ENCODE results near the gene PANX2.

Gene PANX2

GRCh38 chr22:50190941-50191741 lies 20.6 kb downstream of the PANX2 start:
- Histone ChIP-seq H3K4me2 (ENCODE audit: low read length) (peak overlapping the region; percentile 77), H3K79me2 (ENCODE audit: insufficient read depth, low read length) (peaks cover 5% of the 10 kb centered on the region; the same call in 1 of the 2 replicates), H3K36me3 (ENCODE audit: insufficient read depth, low read length) (peaks cover 50% of the 10 kb centered on the region; the same call in 1 of the 2 replicates), H4K20me1 (ENCODE audit: insufficient read depth, low read length) (no peaks in the 10 kb centered on the region), H3K4me3 (ENCODE audit: low read depth, low read length, poor library complexity, severe bottlenecking) (peak overlapping the region; percentile 97), H3K9me3 (ENCODE audit: low read length) (no peaks in the 10 kb centered on the region), H3K27me3 (ENCODE audit: insufficient read depth, low read length) (no peaks in the 10 kb centered on the region), H2AFZ (ENCODE audit: low read length) (no peak overlapping the region), H3F3A (ENCODE audit: insufficient read depth, low read length) (peaks cover 23% of the 10 kb centered on the region; the same call in 1 of the 2 replicates), H3K4me1 (ENCODE audit: insufficient read depth, low read length, severe bottlenecking) (peaks cover 94% of the 10 kb centered on the region), H3K27ac (ENCODE audit: low read depth, low read length, poor library complexity, severe bottlenecking) (peak overlapping the region; percentile 100), H3K9ac (ENCODE audit: low read length) (peak overlapping the region; percentile 86), H3K9me2 (ENCODE audit: low read depth, low read length) (no peaks in the 10 kb centered on the region)
- no peak for TF ChIP-seq EZH2 (IDR thresholded peaks at IDR 0.05; ENCODE audit: borderline replicate concordance, low read length)
- TF ChIP-seq CTCF (IDR thresholded peaks at IDR 0.05; ENCODE audit: low read length) = no peak

GRCh38 chr22:50192436-50193204 lies 22.1 kb downstream of the PANX2 start:
- Histone ChIP-seq H3K9me3 (ENCODE audit: low read length) (no peaks in the 10 kb centered on the region), H2AFZ (ENCODE audit: low read length) (no peak overlapping the region), H4K20me1 (ENCODE audit: insufficient read depth, low read length) (no peaks in the 10 kb centered on the region), H3K9me2 (ENCODE audit: low read depth, low read length) (no peaks in the 10 kb centered on the region), H3K79me2 (ENCODE audit: insufficient read depth, low read length) (no peaks in the 10 kb centered on the region), H3K4me1 (ENCODE audit: insufficient read depth, low read length, severe bottlenecking) (peaks cover 97% of the 10 kb centered on the region), H3K27me3 (ENCODE audit: insufficient read depth, low read length) (no peaks in the 10 kb centered on the region), H3K36me3 (ENCODE audit: insufficient read depth, low read length) (peaks cover 54% of the 10 kb centered on the region), H3F3A (ENCODE audit: insufficient read depth, low read length) (peaks cover 23% of the 10 kb centered on the region; the same call in 1 of the 2 replicates), H3K4me3 (ENCODE audit: low read depth, low read length, poor library complexity, severe bottlenecking) (peak overlapping the region; percentile 52), H3K4me2 (ENCODE audit: low read length) (peak overlapping the region; percentile 77), H3K27ac (ENCODE audit: low read depth, low read length, poor library complexity, severe bottlenecking) (peak overlapping the region; percentile 100), H3K9ac (ENCODE audit: low read length) (peak overlapping the region; percentile 86)
- no peak for TF ChIP-seq CTCF (IDR thresholded peaks at IDR 0.05; ENCODE audit: low read length)
- no peak for TF ChIP-seq EZH2 (IDR thresholded peaks at IDR 0.05; ENCODE audit: borderline replicate concordance, low read length)

- H3K9me2 ChIP-seq (ENCODE audit: low read depth, low read length) = no peaks in the 10 kb centered on the region
- peak overlapping the region; percentile 77 for H3K4me2 ChIP-seq (ENCODE audit: low read length)
- no peaks in the 10 kb centered on the region for H3K27me3 ChIP-seq (ENCODE audit: insufficient read depth, low read length)
- H3F3A ChIP-seq (ENCODE audit: insufficient read depth, low read length) = peaks cover 21% of the 10 kb centered on the region; the same call in 1 of the 2 replicates
- H3K4me1 ChIP-seq (ENCODE audit: insufficient read depth, low read length, severe bottlenecking) = peaks cover 87% of the 10 kb centered on the region
- no peak for TF ChIP-seq EZH2 (IDR thresholded peaks at IDR 0.05; ENCODE audit: borderline replicate concordance, low read length)
- TF ChIP-seq CTCF (IDR thresholded peaks at IDR 0.05; ENCODE audit: low read length) = no peak
- no peaks in the 10 kb centered on the region for H3K9me3 ChIP-seq (ENCODE audit: low read length)
- H3K79me2 ChIP-seq (ENCODE audit: insufficient read depth, low read length) = no peaks in the 10 kb centered on the region
- peaks cover 60% of the 10 kb centered on the region for H3K36me3 ChIP-seq (ENCODE audit: insufficient read depth, low read length)
- H3K9ac ChIP-seq (ENCODE audit: low read length) = peak overlapping the region; percentile 86
- no peak overlapping the region for H2AFZ ChIP-seq (ENCODE audit: low read length)
- no peaks in the 10 kb centered on the region for H4K20me1 ChIP-seq (ENCODE audit: insufficient read depth, low read length)
- H3K4me3 ChIP-seq (ENCODE audit: low read depth, low read length, poor library complexity, severe bottlenecking) = peak overlapping the region; percentile 52
- peak overlapping the region; percentile 100 for H3K27ac ChIP-seq (ENCODE audit: low read depth, low read length, poor library complexity, severe bottlenecking)
Observed at GRCh38 chr22:50193621-50194020, 23.1 kb downstream of the PANX2 start.

Data from OCI-LY1 (cell line).